ENCODE measurements around the gene SCNN1A. TPM values are rescaled to one million over a fixed set of nuclear protein-coding genes. Genes with fewer than 3 reads are reported as not detected.

The SCNN1A gene
- total and polyA plus RNA-seq, 2 donors from 2014 or later, result 225 to 452 TPM

GRCh38 chr12:6394398-6394797, 19.0 kb upstream of the SCNN1A start:
- intact Hi-C loops (cut with DNase I), result no loop called here
- H3K27me3 ChIP-seq (ENCODE audit: control insufficient read depth, insufficient read depth, low read length), result no peaks in the 10 kb centered on the region
- no peak for DNase-seq
- peaks cover 0 to 9% (median 0%) of the 10 kb centered on the region in 3 donors for H3K36me3 ChIP-seq (ENCODE audit: control insufficient read depth in 2 of 3, insufficient read depth in 3 of 3, low read length in 3 of 3)
- no peak overlapping the region for H3K9ac ChIP-seq (ENCODE audit: low read length in 3 of 3)
- H3K4me3 ChIP-seq (ENCODE audit: low read length in 3 of 3), result no peak overlapping the region
- no peak for FAIRE-seq
- H3K27ac ChIP-seq (ENCODE audit: low read depth in 2 of 2, low read length in 2 of 2), result no peak overlapping the region
- no peaks in the 10 kb centered on the region for H3K9me3 ChIP-seq (ENCODE audit: control insufficient read depth in 2 of 3, insufficient read depth in 1 of 3, low read length in 3 of 3)
- TF ChIP-seq CTCF (IDR thresholded peaks at IDR 0.05; ENCODE audit: borderline replicate concordance, extremely low read depth, insufficient read depth), result no peak
- H3K4me1 ChIP-seq (ENCODE audit: control insufficient read depth in 2 of 3, insufficient read depth in 2 of 3, low read depth in 1 of 3, low read length in 3 of 3), result no peaks in the 10 kb centered on the region

- no peak overlapping the region for H3K4me3 ChIP-seq (ENCODE audit: low read length in 3 of 3)
- H3K27ac ChIP-seq (ENCODE audit: low read depth in 2 of 2, low read length in 2 of 2), result no peak overlapping the region
- no peak for DNase-seq
These were observed 17.7 kb upstream of the SCNN1A start for GRCh38 chr12:6393109-6393508.

DNA sequence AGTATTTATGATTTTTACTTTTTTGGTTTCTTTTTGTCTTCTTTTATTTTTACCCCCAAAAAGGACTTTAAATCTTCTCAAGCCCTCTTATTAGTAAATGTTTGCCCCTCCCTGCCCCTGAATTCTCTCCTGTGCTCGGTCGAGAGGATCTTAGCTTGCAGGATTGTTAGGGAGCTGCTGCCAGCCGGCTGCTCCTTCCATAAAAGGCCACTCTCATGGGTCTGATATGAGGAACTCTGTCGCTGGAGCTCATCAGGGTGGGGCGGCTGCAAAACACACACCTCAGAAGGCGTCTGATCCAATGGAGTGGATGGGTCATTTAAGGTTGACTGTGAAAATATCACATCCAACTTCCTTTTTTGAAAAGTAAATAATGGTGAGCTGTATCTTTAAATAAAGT, 17.1 kb upstream of the SCNN1A start:
- intact Hi-C loops (cut with DNase I), result no loop called here
- Histone ChIP-seq H3K4me3 (ENCODE audit: low read length in 3 of 3) (no peak overlapping the region), H3K9me3 (ENCODE audit: control insufficient read depth in 2 of 3, insufficient read depth in 1 of 3, low read length in 3 of 3) (no peaks in the 10 kb centered on the region), H3K36me3 (ENCODE audit: control insufficient read depth in 2 of 3, insufficient read depth in 3 of 3, low read length in 3 of 3) (peaks cover 0 to 21% (median 14%) of the 10 kb centered on the region in 3 donors), H3K27me3 (ENCODE audit: control insufficient read depth, insufficient read depth, low read length) (no peaks in the 10 kb centered on the region), H3K9ac (ENCODE audit: low read length in 3 of 3) (no peak overlapping the region), H3K27ac (ENCODE audit: low read depth in 2 of 2, low read length in 2 of 2) (no peak overlapping the region), H3K4me1 (ENCODE audit: control insufficient read depth in 2 of 3, insufficient read depth in 2 of 3, low read depth in 1 of 3, low read length in 3 of 3) (no peaks in the 10 kb centered on the region)
- FAIRE-seq (no peak), DNase-seq (peak in 1 of 5 donors; percentile 29)
- TF ChIP-seq CTCF (IDR thresholded peaks at IDR 0.05; ENCODE audit: borderline replicate concordance, extremely low read depth, insufficient read depth), result no peak

More at GRCh38 chr12:6393109-6393508, 17.7 kb upstream of the SCNN1A start:
- FAIRE-seq, result no peak
- Histone ChIP-seq H3K27me3 (ENCODE audit: control insufficient read depth, insufficient read depth, low read length) (no peaks in the 10 kb centered on the region), H3K9me3 (ENCODE audit: control insufficient read depth in 2 of 3, insufficient read depth in 1 of 3, low read length in 3 of 3) (no peaks in the 10 kb centered on the region), H3K36me3 (ENCODE audit: control insufficient read depth in 2 of 3, insufficient read depth in 3 of 3, low read length in 3 of 3) (peaks cover 0 to 17% (median 10%) of the 10 kb centered on the region in 3 donors), H3K4me1 (ENCODE audit: control insufficient read depth in 2 of 3, insufficient read depth in 2 of 3, low read depth in 1 of 3, low read length in 3 of 3) (no peaks in the 10 kb centered on the region), H3K9ac (ENCODE audit: low read length in 3 of 3) (no peak overlapping the region)
- no peak for TF ChIP-seq CTCF (IDR thresholded peaks at IDR 0.05; ENCODE audit: borderline replicate concordance, extremely low read depth, insufficient read depth)
- intact Hi-C loops (cut with DNase I), result no loop called here

GRCh38 chr12:6391013-6391412, 15.7 kb upstream of the SCNN1A start:
- TF ChIP-seq CTCF (IDR thresholded peaks at IDR 0.05; ENCODE audit: borderline replicate concordance, extremely low read depth, insufficient read depth), result no peak
- Histone ChIP-seq H3K9ac (ENCODE audit: low read length in 3 of 3) (no peak overlapping the region), H3K36me3 (ENCODE audit: control insufficient read depth in 2 of 3, insufficient read depth in 3 of 3, low read length in 3 of 3) (peaks cover 0 to 26% (median 21%) of the 10 kb centered on the region in 3 donors), H3K4me3 (ENCODE audit: low read length in 3 of 3) (no peak overlapping the region), H3K27ac (ENCODE audit: low read depth in 2 of 2, low read length in 2 of 2) (no peak overlapping the region), H3K9me3 (ENCODE audit: control insufficient read depth in 2 of 3, insufficient read depth in 1 of 3, low read length in 3 of 3) (no peaks in the 10 kb centered on the region), H3K4me1 (ENCODE audit: control insufficient read depth in 2 of 3, insufficient read depth in 2 of 3, low read depth in 1 of 3, low read length in 3 of 3) (no peaks in the 10 kb centered on the region), H3K27me3 (ENCODE audit: control insufficient read depth, insufficient read depth, low read length) (no peaks in the 10 kb centered on the region)
- FAIRE-seq (no peak), DNase-seq (peak in 1 of 5 donors; percentile 67)
- intact Hi-C loops (cut with DNase I), result no loop called here
